VCaP (cell line): Measurements from ENCODE around the gene HOXD3.

Experiments
- H3K27ac ChIP-seq: fragments of 450-650 bp; 2 replicates; pipeline ENCODE4 v1.5.1; 2017
- TF ChIP-seq, protein P1 (sequence below): fragments of 450-650 bp; conservative IDR thresholded peaks from 2 replicates; pipeline ENCODE4 v1.5.1; 2017; ENCODE audit warnings: mild to moderate bottlenecking, moderate library complexity

Gene HOXD3

DNA sequence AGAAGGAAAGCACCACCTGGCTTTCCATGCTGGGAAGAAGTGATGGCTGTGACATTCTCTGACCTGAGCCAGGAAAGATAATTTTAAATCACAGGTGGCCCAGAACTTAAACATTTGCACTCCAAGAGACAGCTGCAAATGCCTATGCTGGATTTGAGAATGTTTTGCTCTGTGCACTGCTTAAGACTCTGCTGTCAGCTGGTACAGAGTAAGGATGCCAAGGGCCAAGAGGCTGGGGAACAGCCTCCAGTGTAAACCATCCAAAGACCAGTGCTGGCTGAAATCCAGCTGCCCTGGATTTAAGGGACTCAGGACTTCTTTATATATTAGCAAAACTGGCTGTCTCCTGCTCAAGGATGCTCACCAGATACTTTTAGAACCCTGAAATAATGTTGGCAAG, 23.7 kb upstream of the HOXD3 start:
- TF ChIP-seq, protein P1, sequence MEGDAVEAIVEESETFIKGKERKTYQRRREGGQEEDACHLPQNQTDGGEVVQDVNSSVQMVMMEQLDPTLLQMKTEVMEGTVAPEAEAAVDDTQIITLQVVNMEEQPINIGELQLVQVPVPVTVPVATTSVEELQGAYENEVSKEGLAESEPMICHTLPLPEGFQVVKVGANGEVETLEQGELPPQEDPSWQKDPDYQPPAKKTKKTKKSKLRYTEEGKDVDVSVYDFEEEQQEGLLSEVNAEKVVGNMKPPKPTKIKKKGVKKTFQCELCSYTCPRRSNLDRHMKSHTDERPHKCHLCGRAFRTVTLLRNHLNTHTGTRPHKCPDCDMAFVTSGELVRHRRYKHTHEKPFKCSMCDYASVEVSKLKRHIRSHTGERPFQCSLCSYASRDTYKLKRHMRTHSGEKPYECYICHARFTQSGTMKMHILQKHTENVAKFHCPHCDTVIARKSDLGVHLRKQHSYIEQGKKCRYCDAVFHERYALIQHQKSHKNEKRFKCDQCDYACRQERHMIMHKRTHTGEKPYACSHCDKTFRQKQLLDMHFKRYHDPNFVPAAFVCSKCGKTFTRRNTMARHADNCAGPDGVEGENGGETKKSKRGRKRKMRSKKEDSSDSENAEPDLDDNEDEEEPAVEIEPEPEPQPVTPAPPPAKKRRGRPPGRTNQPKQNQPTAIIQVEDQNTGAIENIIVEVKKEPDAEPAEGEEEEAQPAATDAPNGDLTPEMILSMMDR = no peak
- H3K27ac ChIP-seq = no peak overlapping the region

DNA sequence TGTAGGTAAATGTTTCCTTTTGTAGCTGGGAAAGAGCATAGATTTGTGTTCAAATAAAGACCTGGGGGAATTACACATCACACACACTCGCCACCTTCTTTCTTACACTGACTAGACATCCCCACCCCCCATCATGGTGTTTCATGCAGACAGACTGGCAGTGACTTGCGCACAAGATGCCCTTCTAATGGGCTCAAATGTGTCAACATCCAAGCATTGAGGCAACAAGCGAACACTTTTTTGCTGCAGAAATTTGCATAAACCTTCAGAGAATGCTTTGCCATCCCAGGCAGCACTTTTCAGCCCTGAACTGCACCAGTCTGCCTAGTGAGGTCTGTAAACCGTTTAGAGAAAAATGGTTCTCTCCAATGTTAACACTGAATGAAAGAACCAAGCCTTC, 23.1 kb upstream of the HOXD3 start:
- TF ChIP-seq, protein P1 = no peak
- H3K27ac ChIP-seq = no peak overlapping the region

DNA sequence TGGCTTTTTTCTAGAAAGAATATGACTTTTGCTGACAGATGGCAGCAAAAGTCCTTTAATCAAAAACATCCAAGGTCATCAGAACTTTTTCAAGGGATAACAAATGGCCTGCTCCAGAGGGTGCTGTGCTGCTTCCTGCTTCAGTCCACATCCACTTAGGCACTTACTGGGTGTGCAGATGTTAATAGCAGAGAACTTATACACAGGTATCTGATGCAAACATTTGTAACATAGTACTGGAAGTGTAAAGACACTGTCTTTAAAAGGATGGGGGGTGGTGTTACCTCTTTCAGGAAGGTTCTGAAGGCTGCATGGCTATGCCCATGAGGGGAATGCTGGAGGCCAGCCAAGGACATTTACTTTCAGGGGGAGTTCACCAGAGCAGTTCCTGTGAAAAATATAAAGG, 22.1 kb upstream of the HOXD3 start:
- H3K27ac ChIP-seq = no peak overlapping the region
- TF ChIP-seq, protein P1 = no peak

DNA sequence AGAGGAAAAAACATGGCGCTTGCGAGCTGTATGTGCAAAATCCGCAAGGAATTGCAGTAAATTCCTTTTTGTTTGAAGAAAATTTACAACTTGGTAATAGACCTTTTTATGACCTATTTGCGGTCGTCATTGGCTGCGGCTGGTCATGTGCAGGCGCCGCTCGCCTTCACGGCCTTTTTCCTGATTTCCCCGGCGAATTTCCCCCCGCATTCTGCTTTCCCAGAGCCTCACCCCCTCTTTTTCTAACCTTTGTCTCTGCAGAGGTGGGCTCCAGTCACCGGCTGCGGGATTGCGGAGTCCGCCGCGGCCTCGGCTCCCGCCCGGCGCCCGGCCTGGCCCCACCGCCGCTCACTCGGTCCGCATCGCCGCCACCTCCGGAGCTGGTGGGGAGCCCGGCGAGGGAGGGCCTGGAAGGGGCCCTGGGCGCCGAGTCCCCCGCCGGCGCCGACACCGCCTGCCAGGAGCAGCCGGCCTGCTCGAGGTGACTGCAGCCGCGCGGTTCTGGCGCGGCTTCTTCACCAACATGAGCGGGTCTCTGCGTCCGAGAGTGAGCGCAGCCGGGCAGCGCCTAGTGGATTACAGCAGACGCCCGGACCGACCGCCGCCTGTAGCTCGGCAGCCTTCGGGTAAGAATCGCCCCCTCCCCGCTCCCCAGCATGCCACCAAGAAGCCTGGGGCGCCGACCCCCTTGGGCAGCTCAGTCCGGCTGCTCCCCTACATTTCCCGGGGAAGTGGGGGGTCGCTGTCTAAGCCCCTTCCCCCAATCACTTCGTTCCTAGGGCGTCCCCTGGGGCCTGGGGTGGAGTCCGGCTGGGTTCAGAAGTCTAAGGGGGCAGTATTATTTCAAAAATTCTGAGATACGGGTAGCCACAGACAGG, 20.5 kb upstream of the HOXD3 start:
- TF ChIP-seq, protein P1 = 0 out of 2 replicates have a peak, but pooled peaks have one; percentile 17
- H3K27ac ChIP-seq = peak overlapping the region; percentile 79

DNA sequence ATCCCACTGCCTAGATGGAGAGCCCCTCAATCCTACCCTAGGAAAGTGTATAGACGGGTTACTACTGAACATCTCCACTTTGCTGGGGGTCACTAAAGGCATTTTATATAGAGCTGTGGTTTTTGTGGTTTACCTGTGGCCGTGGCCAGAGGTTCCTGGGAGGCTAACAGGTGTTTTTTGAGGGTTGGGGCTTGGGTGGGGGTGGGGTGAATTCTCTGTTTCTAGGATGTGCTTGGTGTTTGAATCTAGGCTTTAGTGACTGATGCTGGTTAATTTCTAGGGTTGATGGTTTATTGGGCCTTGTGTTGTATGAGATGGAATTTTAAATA, 19.9 kb upstream of the HOXD3 start:
- peak overlapping the region; percentile 79 for H3K27ac ChIP-seq
- TF ChIP-seq, protein P1 = no peak

DNA sequence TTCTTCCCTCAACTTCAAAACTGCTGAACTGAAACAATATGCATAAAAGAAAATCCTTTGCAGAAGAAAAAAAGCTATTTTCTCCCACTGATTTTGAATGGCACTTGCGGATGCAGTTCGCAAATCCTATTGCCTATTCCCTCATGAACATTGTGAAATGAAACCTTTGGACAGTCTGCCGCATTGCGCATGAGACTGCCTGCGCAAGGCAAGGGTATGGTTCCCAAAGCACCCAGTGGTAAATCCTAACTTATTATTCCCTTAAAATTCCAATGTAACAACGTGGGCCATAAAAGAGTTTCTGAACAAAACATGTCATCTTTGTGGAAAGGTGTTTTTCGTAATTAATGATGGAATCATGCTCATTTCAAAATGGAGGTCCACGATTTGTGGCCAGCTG, 19.2 kb upstream of the HOXD3 start:
- TF ChIP-seq, protein P1 = no peak
- H3K27ac ChIP-seq = no peak overlapping the region

DNA sequence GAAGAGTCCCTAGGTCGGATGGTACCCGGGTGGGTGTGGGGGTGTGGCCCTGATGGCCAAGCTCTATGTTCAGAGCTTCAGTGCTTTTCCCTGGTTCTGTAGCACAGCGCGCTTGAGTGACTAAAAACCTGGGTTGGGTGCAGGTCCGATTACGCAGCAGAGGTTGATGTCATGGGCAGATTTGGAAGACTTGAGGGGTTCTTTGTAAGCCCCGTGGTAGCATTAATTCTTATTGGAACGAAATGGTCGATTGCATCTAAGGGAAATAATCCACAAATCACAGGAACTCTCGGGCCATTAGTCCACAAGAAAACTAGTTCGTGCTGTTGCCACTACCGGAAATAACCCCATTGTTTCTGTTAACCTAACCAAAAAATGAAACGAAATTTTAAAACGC, 18.6 kb upstream of the HOXD3 start:
- TF ChIP-seq, protein P1 = no peak
- no peak overlapping the region for H3K27ac ChIP-seq
